Thymus (tissue), 11 donors: ENCODE results near the gene ATP2B3. TPM values are rescaled to one million over a fixed set of nuclear protein-coding genes. Genes with fewer than 3 reads are reported as not detected.

Source experiments
- DNase-seq, 9 donors: peaks; one replicate each; pipeline ENCODE4 v3.0.0-alpha.2; 2013; ENCODE audit warnings: low spot score in 9 of 9, low read depth in 6 of 9, missing footprints in 1 of 9
- H3K27ac ChIP-seq, 2 donors: one replicate each; pipeline ENCODE4 v1.5.1; 2013; ENCODE audit warnings: control low read depth in 1 of 2, low read depth in 1 of 2, low read length in 1 of 2, mild to moderate bottlenecking in 1 of 2, moderate library complexity in 1 of 2
- H3K27me3 ChIP-seq, 2 donors: one replicate each; pipeline ENCODE4 v1.5.1; 2013; ENCODE audit warnings: low read length in 1 of 2; ENCODE audit not compliant: control insufficient read depth in 2 of 2, insufficient read depth in 1 of 2
- H3K36me3 ChIP-seq, 2 donors: one replicate each; pipeline ENCODE4 v1.5.1; 2013; ENCODE audit warnings: low read length in 1 of 2, mild to moderate bottlenecking in 1 of 2, moderate library complexity in 1 of 2; ENCODE audit not compliant: control insufficient read depth in 2 of 2, insufficient read depth in 2 of 2
- H3K4me1 ChIP-seq, 2 donors: one replicate each; pipeline ENCODE4 v1.5.1; 2013; ENCODE audit warnings: low read length in 2 of 2; ENCODE audit not compliant: control insufficient read depth in 2 of 2, insufficient read depth in 2 of 2
- H3K4me3 ChIP-seq, 2 donors: one replicate each; pipeline ENCODE4 v1.5.1; 2013; ENCODE audit warnings: low read length in 2 of 2, control low read depth in 1 of 2, mild to moderate bottlenecking in 1 of 2
- H3K9me3 ChIP-seq, 2 donors: one replicate each; pipeline ENCODE4 v1.5.1; 2013; ENCODE audit warnings: low read length in 1 of 2, mild to moderate bottlenecking in 1 of 2; ENCODE audit not compliant: control insufficient read depth in 2 of 2, insufficient read depth in 1 of 2
- WGBS: extraction: QIAGEN DNeasy Blood & Tissue Kit; methylation state at CpG from one replicate; pipeline ENCODE4 v1.1.7; 2013; 5-methylcytosine and 5-hydroxymethylcytosine counted together
- polyA plus RNA-seq: library from polyadenylated mRNA; stranded (reverse); fragments of 200-250 nt; gene quantifications from one replicate; pipeline ENCODE4 v1.2.3, GENCODE V29; 2013
- total RNA-seq: library from RNA; stranded (reverse); fragments of 120-200 nt; gene quantifications from one replicate; pipeline ENCODE4 v1.2.4, GENCODE V29; 2013
- donor health status: healthy.

Gene ATP2B3
- total and polyA plus RNA-seq, 2 donors: 0.02 to 0.09 TPM

DNA sequence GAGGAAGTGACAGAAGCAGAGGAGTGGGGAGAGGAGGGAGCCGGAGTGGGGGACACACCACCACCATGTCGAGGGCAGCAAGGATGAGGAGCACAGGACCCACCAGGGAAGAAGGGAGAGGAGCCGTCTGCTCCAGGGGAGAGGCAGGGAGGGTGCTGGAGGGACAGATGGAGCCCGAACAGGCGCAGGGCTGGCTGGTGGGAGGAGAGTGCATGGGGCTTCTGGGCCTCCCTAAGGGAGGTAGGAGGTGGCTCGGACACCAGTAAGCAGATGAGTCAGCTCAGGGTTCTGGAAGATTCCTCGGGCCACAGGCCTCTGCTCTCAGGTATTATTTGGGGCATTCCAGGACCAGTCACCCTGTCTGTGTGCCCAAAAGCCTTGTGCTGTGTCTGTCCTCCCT lies 29.8 kb downstream of the ATP2B3 start:
- no peak for DNase-seq
- Histone ChIP-seq H3K36me3 (no peaks in the 10 kb centered on the region), H3K4me1 (no peaks in the 10 kb centered on the region), H3K4me3 (no peak overlapping the region), H3K27me3 (peaks cover 0 to 12% of the 10 kb centered on the region in 2 donors), H3K9me3 (no peaks in the 10 kb centered on the region), H3K27ac (no peak overlapping the region)
- 74% methylated on average over 7 of the region's 7 CpGs for WGBS

DNA sequence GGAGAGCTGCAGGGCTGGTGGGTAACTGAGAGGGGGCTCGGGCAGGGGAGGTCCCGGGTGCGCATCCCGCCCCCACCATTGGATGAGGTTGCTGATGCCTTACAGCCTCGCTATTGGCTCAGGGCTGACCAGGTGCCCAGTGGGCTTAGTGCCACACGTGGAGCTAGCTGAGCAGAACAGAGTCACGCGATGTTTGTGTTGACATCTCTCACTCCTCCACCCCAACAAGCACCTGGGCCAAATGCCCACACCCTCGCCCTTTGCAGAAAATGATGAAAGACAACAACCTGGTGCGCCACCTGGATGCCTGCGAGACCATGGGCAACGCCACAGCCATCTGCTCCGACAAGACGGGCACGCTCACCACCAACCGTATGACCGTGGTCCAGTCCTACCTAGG lies 31.8 kb downstream of the ATP2B3 start:
- Histone ChIP-seq H3K27me3 (peaks cover 0 to 13% of the 10 kb centered on the region in 2 donors), H3K9me3 (no peaks in the 10 kb centered on the region), H3K4me3 (no peak overlapping the region), H3K4me1 (no peaks in the 10 kb centered on the region), H3K36me3 (no peaks in the 10 kb centered on the region), H3K27ac (no peak overlapping the region)
- 94% methylated on average over 17 of the region's 17 CpGs for WGBS
- DNase-seq: no peak

DNA sequence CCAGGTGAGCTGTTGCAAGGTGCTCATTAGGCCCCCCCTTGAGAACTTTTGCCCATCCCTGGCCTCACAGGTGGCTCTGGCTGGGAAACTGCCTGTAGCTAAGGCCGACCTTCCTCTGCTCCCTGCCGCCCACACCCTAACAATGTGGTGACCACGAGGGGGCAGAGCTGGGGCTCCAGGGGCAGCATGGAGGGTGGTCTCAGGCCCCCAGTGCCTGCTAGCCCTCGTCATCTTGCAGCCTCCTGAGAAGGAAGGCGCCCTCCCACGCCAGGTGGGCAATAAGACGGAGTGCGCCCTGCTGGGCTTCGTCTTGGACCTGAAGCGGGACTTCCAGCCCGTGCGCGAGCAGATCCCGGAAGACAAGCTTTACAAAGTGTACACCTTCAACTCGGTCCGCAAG lies 32.4 kb downstream of the ATP2B3 start:
- Histone ChIP-seq H3K9me3 (no peaks in the 10 kb centered on the region), H3K36me3 (no peaks in the 10 kb centered on the region), H3K27me3 (peaks cover 0 to 13% of the 10 kb centered on the region in 2 donors), H3K27ac (no peak overlapping the region), H3K4me3 (no peak overlapping the region), H3K4me1 (no peaks in the 10 kb centered on the region)
- WGBS: 89% methylated on average over 16 of the region's 16 CpGs
- no peak for DNase-seq

DNA sequence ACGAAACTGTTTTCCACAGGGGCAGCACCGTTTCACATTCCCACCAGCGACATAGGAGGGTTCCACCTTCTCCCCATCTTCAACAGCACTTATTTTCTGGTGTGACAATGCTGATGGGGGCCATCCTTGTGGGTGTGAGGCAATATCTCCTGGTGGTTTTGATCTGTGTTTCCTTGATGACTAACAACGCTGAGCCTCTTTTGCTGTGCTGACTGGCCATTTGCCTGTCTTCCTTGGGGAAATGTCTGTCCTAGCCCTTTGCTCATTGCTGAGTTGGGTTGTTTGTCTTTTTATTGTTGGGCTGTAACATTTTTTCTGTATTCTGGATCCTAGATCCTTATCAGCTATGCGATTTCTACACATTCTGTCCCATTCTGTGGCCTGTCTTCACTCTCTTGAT lies 33.7 kb downstream of the ATP2B3 start:
- H3K4me1 ChIP-seq: no peaks in the 10 kb centered on the region
- WGBS: 94% methylated on average over 5 of the region's 5 CpGs
- H3K27me3 ChIP-seq: peaks cover 0 to 15% of the 10 kb centered on the region in 2 donors

DNA sequence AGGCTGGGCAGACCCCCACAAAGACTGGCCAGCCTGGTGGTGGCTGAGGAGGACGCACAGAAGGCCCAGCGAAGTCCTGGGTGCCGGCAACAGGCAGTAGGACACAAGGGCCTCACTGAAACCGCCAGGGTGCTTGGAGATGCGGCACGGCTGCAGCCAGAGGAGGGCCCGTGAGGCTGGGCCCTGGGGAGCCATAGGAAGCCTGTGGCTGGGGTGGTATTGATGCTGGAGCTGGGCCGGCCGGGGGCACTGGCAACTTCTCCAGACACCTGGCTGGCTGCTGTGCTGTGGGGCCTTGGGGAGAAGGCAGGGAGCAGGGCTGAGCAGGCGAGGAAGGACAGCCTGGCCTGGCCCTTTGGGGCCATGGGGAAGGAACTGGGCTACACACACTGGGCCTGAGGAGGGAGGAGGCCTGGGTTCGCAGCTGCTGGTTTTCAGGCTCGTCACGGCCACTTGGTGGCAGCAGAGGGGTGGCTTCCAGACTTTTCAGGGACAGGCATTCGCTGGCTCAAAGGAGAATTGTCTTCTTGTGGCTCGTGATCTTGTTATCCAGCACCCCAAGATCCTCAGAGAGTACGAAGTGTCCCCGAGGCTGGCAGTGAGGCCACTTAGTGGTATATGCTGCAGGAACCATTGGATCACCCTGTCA lies 37.2 kb downstream of the ATP2B3 start:
- peaks cover 0 to 4% of the 10 kb centered on the region in 2 donors for H3K27me3 ChIP-seq
- no peaks in the 10 kb centered on the region for H3K36me3 ChIP-seq
- H3K27ac ChIP-seq: no peak overlapping the region
- H3K4me3 ChIP-seq: no peak overlapping the region
- 50% methylated on average over 17 of the region's 17 CpGs for WGBS
- H3K9me3 ChIP-seq: no peaks in the 10 kb centered on the region
- H3K4me1 ChIP-seq: peaks cover 0 to 3% of the 10 kb centered on the region in 2 donors
- DNase-seq: peak in 8 of 9 donors; percentile 20 to 61 (median 32)

More for the DNA sequence above, 33.7 kb downstream of the ATP2B3 start:
- Histone ChIP-seq H3K9me3 (no peaks in the 10 kb centered on the region), H3K36me3 (no peaks in the 10 kb centered on the region), H3K27ac (no peak overlapping the region), H3K4me3 (no peak overlapping the region)
- DNase-seq: no peak

DNA sequence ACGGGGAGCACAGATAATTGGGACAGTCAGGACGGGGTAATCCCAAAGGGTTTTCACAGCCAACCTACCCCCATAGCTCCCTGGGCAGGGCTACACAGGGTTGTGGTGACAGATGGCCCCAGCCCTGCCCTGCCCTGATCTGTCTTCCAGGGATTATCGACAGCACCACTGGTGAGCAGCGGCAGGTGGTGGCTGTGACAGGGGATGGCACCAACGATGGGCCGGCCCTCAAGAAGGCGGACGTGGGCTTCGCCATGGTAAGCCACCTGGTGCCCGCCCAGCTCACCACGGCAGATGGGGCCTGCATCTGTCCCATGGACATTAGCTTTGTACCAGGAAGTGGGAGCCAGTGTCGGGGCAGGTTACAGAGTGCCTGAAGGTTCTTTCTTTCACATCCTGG lies 39.3 kb downstream of the ATP2B3 start:
- H3K27me3 ChIP-seq: peaks cover 0 to 6% of the 10 kb centered on the region in 2 donors
- no peaks in the 10 kb centered on the region for H3K9me3 ChIP-seq
- WGBS: 92% methylated on average over 12 of the region's 12 CpGs
- H3K4me1 ChIP-seq: peaks cover 0 to 8% of the 10 kb centered on the region in 2 donors
- H3K36me3 ChIP-seq: no peaks in the 10 kb centered on the region
- no peak overlapping the region for H3K4me3 ChIP-seq
- DNase-seq: no peak
- no peak overlapping the region for H3K27ac ChIP-seq

DNA sequence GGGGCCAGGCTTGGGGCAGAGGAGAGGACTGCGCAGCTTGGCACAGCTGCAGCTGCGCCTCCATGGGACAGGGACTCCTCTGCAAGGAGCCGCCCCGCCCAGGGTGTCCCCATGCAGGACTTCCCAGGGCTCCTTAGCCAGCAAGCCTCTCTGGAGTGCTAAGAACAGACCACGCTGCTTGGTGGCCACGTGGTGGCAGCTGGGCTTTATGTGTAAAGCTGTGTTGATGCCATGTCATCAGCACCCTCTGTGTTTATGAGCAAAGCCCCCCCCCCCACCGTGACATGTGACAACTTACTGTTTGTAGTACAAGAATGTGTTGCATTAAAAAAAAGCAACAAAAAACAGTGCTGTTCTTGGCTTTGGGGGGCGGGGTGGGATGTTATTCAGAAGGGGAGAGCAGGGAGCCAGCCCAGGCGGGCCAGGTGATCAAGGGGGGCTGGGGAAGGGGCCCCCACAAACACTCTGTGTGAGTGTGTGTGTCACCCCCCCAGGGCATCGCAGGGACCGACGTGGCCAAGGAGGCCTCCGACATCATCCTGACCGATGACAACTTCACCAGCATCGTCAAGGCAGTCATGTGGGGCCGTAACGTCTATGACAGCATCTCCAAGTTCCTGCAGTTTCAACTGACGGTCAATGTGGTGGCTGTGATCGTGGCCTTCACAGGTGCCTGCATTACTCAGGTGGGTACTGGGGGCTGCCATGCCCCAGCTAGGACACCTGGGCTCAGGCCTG lies 40.3 kb downstream of the ATP2B3 start:
- WGBS: 94% methylated on average over 19 of the region's 19 CpGs
- no peak for DNase-seq

DNA sequence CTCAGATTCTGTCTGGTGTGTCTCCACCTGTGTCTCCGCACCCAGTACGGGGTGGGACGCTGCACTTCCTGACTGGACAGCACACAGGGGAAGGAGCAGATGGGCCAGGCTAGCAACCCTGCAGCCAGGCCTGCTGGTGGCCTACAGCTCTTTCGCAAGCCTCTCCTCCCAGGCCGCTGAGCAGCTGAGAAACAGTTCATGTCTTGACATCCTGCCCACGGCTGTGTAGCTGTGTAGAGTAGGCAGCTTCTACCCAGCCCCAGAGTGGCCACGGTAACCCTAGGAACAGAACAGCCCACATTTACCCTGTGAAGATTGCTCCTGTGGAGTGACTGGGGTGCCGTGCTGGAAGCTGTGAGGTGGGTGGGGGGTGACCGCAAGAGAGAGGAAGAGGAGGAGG lies 42.6 kb downstream of the ATP2B3 start:
- H3K4me3 ChIP-seq: no peak overlapping the region
- DNase-seq: no peak
- H3K36me3 ChIP-seq: no peaks in the 10 kb centered on the region
- H3K27me3 ChIP-seq: peaks cover 0 to 4% of the 10 kb centered on the region in 2 donors
- WGBS: 43% methylated on average over 9 of the region's 9 CpGs
- peaks cover 0 to 8% of the 10 kb centered on the region in 2 donors for H3K4me1 ChIP-seq
- H3K9me3 ChIP-seq: no peaks in the 10 kb centered on the region
- no peak overlapping the region for H3K27ac ChIP-seq

More for the DNA sequence above, 40.3 kb downstream of the ATP2B3 start:
- no peak overlapping the region for H3K27ac ChIP-seq
- no peaks in the 10 kb centered on the region for H3K9me3 ChIP-seq
- no peaks in the 10 kb centered on the region for H3K36me3 ChIP-seq
- peaks cover 0 to 6% of the 10 kb centered on the region in 2 donors for H3K27me3 ChIP-seq
- no peak overlapping the region for H3K4me3 ChIP-seq
- H3K4me1 ChIP-seq: peaks cover 0 to 8% of the 10 kb centered on the region in 2 donors

DNA sequence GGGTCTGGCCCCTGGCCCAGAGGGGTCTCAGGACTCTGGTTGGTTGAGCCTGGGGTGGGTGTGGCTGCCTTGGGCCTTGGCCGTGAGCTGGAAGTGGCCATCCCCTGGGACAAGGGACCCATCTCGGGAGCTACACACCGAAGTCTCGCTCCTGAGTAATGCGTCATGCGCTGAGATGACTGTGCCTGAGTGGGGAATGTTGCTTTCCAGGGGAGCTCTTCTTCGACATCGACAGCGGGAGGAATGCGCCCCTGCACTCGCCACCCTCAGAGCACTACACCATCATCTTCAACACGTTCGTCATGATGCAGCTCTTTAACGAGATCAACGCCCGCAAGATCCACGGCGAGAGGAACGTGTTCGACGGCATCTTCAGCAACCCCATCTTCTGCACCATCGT lies 43.0 kb downstream of the ATP2B3 start:
- WGBS: 95% methylated on average over 22 of the region's 22 CpGs

More for the DNA sequence above, 43.0 kb downstream of the ATP2B3 start:
- DNase-seq: no peak
- Histone ChIP-seq H3K9me3 (no peaks in the 10 kb centered on the region), H3K4me3 (no peak overlapping the region), H3K27ac (no peak overlapping the region), H3K36me3 (no peaks in the 10 kb centered on the region), H3K4me1 (peaks cover 0 to 8% of the 10 kb centered on the region in 2 donors), H3K27me3 (peaks cover 0 to 4% of the 10 kb centered on the region in 2 donors)
